HL-60/S4 treated with phorbol 12-myristate 13-acetate at 8.2 ng/mL for 4 days and 3 days (cell line): Measurements from ENCODE around the gene DRGX.

Experiments used
- in situ Hi-C: fragments of 300-500 bp; cut with MboI; formaldehyde crosslinking; loops from 2 replicates; pipeline ENCODE4 v1.15.0; 2022; ENCODE audit warnings: low sequenced_read_pairs

DRGX gene

DNA sequence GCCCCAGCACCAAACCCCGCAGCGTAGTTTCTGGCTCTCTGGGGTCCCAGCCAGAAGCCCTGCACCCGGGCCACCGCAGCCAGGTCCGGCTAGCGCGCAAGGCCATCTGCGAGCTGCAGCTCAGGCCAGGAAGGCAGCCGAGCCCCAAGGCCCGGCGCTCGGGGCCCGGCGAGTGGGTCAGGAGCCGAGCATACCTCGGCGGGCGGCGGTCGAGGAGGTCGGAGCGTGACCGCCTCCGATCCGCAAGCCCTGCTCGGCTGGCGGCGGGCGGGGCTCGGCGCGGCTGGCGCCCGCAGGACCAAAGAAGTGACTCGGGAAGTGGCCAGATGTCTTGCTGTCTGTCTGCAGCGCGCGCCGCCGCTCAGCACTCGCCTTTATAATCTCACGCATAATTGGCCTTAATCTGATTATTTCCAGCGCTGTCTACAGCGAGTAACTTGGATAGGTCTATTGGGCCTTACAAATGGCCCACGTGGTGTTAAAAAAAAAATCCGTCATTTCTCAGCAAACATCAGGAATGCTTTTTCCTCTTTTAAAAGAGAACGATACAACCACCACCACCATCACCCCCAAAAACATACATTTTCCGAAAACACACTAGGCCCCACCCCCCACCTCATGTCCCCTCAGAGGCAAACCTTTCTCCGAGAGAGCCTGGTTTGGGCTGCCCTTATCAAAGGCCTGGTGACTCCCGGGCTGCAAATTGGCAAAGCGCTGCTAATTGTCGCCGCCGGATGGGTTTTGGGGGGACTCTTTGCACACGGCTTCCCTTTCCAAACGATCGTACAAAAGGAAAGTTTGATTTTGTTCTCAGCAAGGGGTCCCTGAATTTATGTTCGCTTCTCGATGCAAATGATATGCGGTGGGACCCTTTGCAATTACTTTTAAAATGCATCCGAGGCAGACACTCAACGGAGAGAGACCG is at the start of gene DRGX:
TSS of gene DRGX (minus strand) at position 349 of the 925 bp plus-strand sequence. CDS start 649 bp downstream, outside the sequence.
- in situ Hi-C loops = no loop called here

DNA sequence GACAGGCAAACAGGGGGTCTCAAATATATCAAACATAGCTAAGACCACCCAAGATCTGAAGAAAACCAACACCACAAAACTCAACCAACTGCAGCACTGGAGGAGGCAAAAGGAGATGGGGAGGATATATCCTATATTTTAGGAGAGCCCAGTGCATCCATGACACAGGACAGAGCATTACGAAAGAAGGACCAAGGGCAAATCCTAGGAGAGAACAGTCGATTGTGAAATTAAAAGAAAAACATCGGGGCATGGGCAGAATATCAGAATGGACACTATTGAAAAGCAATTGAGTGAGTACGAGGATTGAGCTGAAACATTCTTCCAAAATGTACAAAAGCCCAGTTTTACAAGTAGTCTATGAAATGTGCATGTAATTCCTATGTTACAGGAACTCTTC is 48.5 kb upstream of the DRGX start:
- in situ Hi-C loops = no loop called here

DNA sequence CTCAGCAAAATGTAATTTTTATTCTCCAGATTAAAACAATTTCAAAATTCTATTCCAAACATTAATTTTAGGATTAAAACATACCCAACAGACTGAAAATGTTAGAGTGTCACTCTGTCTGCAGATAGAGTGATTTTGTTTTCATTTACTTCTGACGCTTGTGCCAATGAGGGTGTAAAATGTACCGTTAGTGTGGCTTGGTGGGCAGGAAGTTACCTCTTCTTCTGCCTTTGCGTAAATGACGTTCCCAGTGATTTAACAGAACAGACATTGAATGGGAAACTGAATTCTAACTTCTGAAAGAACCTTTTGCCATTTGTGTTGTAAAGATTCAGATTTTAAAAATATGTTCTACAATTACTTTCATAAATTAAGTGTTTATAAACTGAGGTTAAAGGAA is 47.0 kb upstream of the DRGX start:
- in situ Hi-C loops = no loop called here

DNA sequence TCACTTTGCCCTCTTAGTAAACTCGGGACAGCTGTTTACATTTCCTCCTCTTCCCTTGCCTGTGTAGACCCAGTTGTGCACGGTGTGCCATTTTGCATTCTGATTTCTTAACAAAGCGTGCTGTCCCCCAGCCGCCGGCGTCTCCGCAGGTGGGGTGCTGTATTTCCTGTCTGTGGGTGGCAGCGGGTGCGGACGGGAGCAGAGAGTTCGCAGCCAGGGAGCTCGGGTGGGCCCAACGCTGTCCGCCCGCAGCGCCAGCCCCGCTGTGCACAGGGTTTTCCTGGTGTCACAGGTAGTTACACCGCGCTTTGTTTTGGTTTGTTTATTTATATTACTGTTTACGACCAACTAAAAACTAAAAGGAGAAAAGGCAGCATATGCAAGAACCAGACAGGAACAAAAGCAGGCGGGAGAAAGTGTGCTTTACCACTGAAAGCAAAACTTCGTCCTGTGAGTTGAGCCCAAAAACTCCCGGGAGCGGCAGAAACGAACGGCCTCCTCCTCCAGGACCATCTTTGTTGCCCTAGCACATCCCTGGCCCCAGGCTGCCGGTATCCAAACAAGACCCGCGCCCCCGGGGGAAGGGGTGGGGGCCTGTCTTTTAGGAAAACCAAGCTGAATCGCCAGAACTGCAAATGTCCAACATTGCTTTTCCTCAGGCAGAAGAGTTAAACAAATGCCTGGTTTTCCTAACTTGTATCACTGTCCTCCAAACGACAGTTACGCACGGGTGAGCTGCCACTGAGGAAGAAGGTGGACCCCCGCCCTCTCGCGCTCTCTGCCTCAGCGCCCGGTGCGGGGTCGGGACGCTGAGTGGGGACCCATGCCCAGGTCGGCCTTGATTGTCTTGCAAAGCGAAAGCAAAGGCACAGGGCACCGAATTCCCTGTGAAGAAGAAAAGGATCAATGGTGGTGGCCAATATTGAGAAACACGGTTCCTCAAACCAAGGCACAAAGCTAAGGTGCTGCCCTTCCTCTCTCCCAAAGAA is 45.9 kb upstream of the DRGX start:
- in situ Hi-C loops = no loop called here

DNA sequence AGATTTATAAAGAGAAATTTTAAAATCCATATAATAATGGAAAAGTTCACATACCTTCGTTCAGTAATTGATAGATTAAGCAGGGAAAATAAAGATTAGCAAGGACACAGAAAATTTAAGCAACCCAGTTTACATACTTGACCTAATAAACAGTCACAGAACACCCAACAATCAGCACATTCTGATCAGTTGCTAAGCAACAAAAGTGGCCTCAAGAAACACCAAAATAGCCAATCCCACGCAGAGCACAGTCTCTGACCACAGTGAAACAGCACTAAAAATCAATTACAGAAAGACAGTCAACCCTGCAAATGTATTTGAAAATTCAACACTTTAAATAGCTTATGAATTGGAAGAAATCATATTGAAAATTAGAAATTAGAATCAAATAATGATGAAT is 39.3 kb upstream of the DRGX start:
- in situ Hi-C loops = no loop called here

DNA sequence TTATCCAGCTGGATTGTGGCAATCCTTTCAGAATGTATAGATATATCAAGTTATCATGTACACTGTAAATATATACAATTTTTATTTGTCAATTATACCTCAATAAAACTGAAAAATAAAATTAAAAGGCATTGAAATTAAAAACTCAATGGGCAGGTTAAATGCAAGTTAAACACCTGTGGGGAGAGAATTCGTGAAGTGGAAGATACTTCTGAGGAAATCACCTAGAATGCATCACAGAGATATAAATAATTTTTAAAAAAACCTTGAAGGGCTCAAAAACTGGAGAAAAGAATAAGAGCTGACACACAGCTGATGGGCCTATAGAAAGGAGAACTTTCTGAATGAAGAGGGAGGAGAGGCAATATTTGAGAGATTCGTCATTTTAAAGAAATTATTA is 37.2 kb upstream of the DRGX start:
- in situ Hi-C loops = no loop called here

DNA sequence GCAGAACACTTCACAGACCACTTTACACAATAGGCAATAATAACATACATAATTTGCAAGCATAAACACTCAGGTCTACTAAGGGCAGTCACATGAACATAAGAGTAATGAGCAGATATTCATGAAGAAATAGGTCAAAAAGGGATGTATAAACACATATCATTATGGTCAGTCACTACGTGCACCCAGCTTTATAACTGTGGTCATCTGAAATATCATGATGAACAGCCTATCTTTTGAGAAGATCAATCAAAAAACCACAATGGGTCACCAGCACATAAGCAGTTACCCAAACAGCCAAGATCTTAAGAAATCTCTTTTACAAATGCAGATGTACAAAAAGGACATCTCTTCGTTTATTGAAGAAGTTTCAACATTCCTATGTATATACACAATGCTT is 35.5 kb upstream of the DRGX start:
- in situ Hi-C loops = no loop called here

DNA sequence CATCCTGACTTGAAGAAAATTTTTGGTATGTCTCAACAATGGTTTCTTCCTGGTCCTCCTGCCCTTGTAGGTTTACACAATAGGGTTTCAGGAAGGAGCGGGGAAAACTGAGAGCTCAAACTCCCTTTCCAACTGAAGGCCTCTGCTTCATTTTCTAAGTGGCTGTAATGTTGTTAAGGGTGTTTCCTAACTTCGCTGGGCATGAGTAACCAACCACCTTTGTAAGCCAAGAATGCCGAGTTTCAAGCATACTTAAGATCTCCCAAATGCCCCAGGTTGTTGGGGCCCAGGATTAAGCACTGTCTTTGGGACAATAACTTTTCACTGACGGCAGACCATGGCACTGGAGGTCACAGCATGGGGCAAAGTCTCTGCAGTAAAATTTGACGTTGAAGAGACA is 33.6 kb upstream of the DRGX start:
- in situ Hi-C loops = no loop called here

DNA sequence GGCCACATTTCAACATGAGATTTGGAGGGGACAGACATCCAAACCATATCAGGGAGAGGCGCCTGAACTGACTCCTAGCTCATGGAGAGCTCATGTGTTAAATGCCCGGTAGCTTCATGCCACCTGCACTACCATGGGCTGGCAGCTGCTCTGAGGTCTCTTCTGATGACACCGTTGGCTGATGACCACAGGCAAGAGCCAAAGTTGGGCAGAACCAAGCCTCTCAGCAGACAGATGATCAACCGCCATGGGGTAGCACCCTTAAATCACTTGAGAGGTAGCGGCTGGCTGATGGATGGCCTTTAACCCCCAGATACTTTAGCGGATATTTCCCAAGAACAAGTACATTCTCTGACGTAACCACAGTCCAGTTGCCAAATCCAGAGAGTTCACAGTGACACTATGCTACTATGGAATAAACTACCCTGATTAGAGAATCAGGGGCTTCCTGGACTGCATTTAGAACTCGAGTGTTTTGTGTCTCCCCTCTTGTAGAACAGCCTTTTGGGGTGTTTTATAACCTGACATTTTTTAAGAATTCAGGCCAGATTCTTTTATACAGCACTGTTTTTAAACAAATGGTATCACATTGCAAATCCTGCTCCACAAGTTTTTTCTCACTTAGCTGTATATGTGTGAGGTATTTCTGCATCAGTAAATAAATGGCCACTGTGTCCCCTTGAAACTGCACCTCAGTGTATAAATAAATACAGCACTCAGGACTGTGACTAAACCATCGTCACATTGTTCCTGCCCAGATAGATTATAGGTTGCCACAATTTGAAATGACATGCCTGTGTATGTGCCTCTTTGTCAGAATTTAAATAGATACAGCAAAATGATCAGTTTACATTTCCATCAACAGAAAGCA is 30.8 kb upstream of the DRGX start:
- in situ Hi-C loops = no loop called here

DNA sequence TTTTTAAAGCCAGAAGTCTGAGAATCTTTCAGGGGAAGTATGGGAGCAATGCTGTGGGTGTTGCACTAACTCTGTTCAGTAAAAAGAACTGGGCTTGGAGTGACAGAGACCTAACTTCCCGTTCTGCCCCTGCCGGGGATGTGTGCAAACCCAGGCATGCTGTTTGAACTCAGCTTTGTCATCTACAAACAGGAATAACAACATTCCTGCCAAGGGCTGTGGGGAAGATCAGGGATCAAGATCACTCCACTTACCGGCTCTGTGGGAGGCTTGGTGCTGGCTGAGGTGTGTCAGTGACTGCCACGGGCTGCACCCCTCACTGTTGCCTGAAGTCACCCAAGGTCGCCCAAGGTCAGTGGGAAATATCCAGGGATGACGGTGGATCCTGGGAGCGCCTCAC is 23.1 kb upstream of the DRGX start:
- in situ Hi-C loops = no loop called here

DNA sequence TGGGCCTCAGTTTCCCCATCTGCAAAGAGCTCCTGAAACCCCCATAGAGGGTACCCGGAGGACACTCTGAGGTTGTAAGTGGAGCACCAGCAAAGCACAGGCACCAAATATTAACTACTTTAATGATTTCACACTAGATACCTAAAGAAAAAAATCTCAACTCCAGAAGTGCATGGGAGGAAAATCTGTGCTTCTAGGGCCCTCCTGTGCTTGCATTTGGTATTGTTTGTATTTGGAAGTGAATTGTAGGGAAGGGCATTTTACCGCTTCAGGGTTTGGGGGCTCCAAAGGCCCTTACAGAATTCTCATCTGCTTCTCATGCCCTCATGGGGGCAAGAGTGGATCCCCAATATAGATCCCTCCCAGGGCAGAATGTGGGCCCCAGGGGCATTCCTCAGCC is 22.4 kb upstream of the DRGX start:
- in situ Hi-C loops = no loop called here

DNA sequence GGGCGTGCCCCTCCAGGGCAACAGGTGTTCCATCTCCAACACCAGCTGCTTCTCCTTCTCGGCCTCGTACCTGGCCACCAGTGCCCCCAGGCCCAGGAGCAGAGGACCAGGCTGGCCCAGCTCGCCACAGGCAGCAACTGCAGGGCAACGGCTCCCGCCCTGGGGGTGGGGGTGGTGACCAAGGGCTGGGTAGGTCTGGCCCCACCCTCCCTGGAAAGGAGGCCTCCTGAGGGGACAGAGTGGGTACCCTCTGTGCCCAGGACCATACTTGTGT is 22.1 kb upstream of the DRGX start:
- in situ Hi-C loops = no loop called here

DNA sequence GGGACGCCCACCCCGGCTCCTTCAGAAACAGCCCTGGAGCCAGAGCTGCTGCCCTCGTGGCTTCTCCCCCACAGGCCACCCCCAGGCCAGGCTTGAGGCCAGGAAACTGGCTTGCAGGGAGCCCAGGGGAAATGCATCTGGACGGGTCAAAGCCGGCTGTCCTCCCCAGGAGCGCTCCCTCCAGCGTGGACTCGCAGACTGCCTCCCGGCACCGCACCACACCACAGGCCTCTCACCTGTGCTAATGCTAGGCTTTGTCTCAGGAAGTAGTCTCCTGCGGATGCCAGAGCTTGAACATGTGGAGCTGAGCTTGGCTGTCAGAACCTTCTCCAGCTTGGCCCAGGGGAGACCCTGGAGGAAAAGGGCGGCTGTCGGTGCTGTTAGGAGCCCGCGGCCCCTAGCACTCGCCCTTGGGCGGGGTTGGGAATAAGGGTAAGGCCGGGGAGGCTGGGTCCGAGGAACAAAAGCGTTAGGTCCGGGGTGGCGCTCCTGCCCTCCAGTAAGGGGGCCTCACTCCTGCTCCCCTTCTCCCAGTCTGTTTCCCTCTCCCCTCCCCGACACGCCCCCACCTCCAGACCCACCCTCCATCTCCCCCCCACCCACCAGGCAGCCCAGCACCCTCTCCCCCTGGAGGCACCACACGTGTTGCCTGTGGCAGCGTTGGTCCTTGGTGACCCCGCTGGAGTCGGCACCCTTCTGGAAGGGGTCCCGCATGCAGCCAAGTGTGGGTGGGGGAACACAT is 21.6 kb upstream of the DRGX start:
- in situ Hi-C loops = no loop called here

DNA sequence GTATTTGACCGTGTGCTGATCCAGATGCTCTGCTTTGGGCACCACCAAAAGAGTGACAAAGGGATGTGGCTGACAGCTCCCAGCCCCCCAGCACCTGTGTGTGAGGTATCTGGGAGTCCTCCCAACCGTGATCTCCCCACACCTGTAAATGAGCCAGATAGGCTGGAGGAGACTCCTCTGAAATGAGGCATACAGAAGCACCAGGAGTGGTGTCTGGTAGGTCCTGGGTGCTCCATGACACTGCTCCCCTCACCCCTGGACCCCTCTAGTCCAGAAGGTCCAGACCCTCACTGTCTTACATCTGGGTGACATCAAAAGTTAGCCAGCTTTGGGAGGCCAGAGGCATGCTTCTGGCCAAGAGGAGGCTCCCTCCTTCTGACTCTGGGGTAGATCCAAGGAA is 20.0 kb upstream of the DRGX start:
- in situ Hi-C loops = no loop called here

DNA sequence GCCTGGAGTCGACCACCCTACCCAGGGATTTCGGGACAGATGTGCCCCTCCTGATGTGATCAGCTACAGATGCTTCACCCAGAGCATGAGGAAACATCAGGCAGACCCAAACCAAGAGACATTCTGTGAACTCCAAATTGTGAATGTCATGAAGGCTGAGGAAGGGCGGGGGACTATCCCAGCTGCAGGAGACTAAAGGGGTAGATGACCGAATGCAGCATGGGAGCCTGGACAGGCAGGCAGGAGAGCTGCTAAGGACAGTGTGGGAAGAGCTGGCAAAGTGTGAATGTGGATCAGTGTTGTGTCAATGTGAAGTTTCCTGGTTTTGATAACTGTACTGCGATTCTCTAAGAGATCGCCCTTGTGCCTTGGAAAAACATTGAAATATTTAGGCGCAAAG is 19.2 kb upstream of the DRGX start:
- in situ Hi-C loops = no loop called here

DNA sequence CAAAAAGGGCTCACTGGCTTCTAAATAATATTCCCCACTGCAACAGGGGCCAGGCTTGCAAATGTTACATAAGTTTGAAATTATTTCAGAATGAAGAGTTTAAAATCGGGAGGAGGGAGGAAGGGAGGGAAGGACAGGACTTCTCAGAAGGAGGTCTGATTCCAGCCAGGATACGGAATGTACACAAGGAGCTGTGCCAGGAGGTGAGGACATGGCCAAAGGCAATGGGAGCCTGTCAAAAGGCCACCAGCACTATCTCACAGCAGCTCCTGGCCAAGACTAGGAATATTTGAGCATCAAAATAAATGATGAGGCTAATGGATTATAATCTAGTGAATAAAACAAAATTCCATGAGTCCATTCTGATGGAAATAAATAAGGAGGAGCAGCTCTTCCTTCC is 18.6 kb upstream of the DRGX start:
- in situ Hi-C loops = no loop called here

DNA sequence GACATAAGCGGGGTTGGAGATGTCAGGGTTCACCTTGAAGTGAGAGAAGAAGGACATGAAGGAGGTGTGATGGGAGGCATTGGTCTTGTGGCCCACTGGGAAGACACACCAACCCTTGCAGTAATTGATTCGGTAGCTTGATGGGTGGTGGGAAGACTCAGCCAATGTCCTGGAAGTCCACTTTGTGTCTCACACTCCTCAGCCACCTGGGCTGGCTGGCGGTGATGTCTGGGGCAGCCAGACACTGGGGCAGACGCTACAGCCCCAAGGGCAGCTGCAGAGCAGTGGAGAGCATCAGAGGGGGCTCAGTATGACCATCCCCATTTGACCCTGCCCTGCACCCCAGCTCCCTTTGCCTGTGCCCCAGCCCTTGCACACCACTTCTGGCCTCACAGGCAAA is 16.7 kb upstream of the DRGX start:
- in situ Hi-C loops = no loop called here

DNA sequence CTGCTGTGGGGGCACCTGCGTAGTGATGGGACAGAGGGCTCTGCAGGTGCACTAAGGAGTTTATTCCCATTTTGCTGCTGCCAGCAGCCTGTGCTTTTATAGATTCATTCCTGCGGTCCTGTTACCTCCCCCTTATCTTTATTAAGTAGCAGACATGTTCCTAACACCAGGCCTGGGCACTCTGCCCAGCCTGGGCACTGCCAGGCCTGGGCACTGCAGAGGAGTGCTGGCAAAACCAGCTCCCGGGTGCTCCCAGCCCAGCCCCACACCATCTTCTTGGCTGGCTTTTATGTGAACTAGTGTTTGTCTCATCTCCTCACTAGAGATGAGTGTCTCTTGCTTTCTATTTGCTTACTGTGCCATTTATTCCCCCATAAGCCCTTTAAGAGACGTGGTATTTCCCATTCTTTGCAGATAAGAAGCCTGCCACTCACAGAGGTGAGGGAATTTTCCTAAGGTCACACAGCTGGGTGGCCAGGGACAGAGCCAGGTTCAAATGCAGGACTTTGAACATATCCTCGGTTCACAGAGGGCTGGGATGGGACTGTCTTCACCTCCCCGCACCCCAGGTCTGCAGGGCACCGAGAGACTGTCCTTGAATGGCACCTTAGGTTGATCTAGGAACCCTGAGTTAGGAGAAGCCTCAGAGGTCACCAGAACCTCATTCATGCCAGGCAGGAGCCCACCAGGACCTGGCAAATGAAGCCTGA is 14.6 kb upstream of the DRGX start:
- in situ Hi-C loops = no loop called here

DNA sequence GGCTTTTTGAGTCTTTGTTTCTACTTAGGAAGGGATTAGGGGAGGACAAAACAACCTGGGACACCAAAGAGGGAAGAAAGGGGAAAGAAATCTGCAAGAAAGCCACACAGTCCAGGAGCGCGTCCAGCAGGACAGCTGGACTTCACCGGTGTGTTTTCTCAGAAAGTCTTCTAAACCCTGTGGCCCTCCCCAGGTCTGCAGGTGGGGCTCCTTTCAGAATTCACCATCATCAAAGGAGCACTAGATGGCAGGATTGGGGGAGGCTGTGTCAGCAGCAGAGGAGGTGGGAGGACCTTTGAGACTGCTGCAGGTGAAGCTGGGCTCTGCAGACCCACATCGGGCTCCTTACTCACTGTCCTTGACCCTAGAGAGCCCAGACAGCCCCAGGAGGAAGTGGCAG is 13.9 kb upstream of the DRGX start:
- in situ Hi-C loops = no loop called here
